Smooth muscle cell (in vitro differentiated cells): Measurements from ENCODE around the gene PPRC1. TPM values are rescaled to one million over a fixed set of nuclear protein-coding genes. Genes with fewer than 3 reads are reported as not detected.
A peak's percentile ranks its signal among the peaks of the same experiment; 100 is the strongest.

ENCODE experiments used
- DNase-seq: peaks from one replicate; lab custom pipeline; 2025; ENCODE audit not compliant: unreplicated experiment; lab: John Stamatoyannopoulos, UW
- H2AFZ ChIP-seq: fragments of 200-600 bp; sonication (generic); 2 replicates; pipeline ENCODE4 v1.6.0; 2016; ENCODE audit warnings: antibody characterized with exemption, low read depth, mild to moderate bottlenecking
- H3F3A ChIP-seq: fragments of 200-600 bp; sonication (generic); 2 replicates; pipeline ENCODE4 v1.6.0; 2017; ENCODE audit warnings: antibody characterized with exemption, low read depth
- H3K27ac ChIP-seq: fragments of 200-600 bp; sonication (generic); 2 replicates; pipeline ENCODE4 v1.5.1; 2016; ENCODE audit warnings: low read depth, mild to moderate bottlenecking
- H3K27me3 ChIP-seq: fragments of 200-600 bp; sonication (generic); 2 replicates; pipeline ENCODE4 v1.6.1; 2016; ENCODE audit warnings: low read depth, mild to moderate bottlenecking
- H3K36me3 ChIP-seq: fragments of 200-600 bp; sonication (generic); 2 replicates; pipeline ENCODE4 v1.5.1; 2016; ENCODE audit warnings: low read depth
- H3K4me1 ChIP-seq: fragments of 200-600 bp; sonication (generic); 2 replicates; pipeline ENCODE4 v1.5.1; 2016; ENCODE audit warnings: low read depth
- H3K4me2 ChIP-seq: fragments of 200-600 bp; sonication (generic); 2 replicates; pipeline ENCODE4 v1.6.0; 2016; ENCODE audit warnings: mild to moderate bottlenecking
- H3K4me3 ChIP-seq: fragments of 200-600 bp; sonication (generic); 2 replicates; pipeline ENCODE4 v1.5.1; 2016; ENCODE audit warnings: mild to moderate bottlenecking
- H3K79me2 ChIP-seq: fragments of 200-600 bp; sonication (generic); 2 replicates; pipeline ENCODE4 v1.6.0; 2016; ENCODE audit warnings: low read depth, mild to moderate bottlenecking
- H3K9ac ChIP-seq: fragments of 200-600 bp; sonication (generic); 2 replicates; pipeline ENCODE4 v1.6.0; 2016; ENCODE audit warnings: low read depth
- H3K9me3 ChIP-seq: fragments of 200-600 bp; sonication (generic); replicated peaks from 2 replicates; pipeline ENCODE4 v1.5.1; 2016; ENCODE audit warnings: low read depth
- H4K20me1 ChIP-seq: fragments of 200-600 bp; sonication (generic); 2 replicates; pipeline ENCODE4 v1.6.0; 2016; ENCODE audit warnings: low read depth
- CTCF ChIP-seq: fragments of 200-600 bp; sonication (generic); IDR thresholded peaks from 2 replicates; pipeline ENCODE4 v1.5.1; 2017; ENCODE audit warnings: borderline replicate concordance, mild to moderate bottlenecking, antibody characterized with exemption; ENCODE audit not compliant: insufficient read depth, poor library complexity, severe bottlenecking
- WGBS: methylation state at CpG from one replicate; pipeline ENCODE4 v1.1.7; 2016; ENCODE audit warnings: low lambda C conversion rate; 5-methylcytosine and 5-hydroxymethylcytosine counted together
- polyA plus RNA-seq: library from polyadenylated mRNA; unstranded; fragments of >200 nt; fragmentation: Nextera tagmentation; extraction: Ambion mirVana; gene quantifications from 2 replicates; pipeline ENCODE4 v1.2.1, GENCODE V29; 2016
- total RNA-seq: library from RNA; depleted of rRNA; stranded (reverse); fragments of >200 nt; gene quantifications from 2 replicates; pipeline ENCODE4 v1.2.3, GENCODE V29; 2014

The PPRC1 gene
- total and polyA plus RNA-seq, 2 experiments from 2014 or later, result 36.0 to 38.1 TPM

- Histone ChIP-seq H3K9me3 (no peaks in the 10 kb centered on the region), H3K27me3 (no peaks in the 10 kb centered on the region), H3K4me1 (peaks cover 55% of the 10 kb centered on the region), H3K4me2 (peak overlapping the region; percentile 85), H3K36me3 (no peaks in the 10 kb centered on the region), H3K79me2 (peaks cover 45% of the 10 kb centered on the region), H3K27ac (peak overlapping the region; percentile 91), H3F3A (peaks cover 31% of the 10 kb centered on the region), H3K4me3 (peak overlapping the region; percentile 74), H3K9ac (peak overlapping the region; percentile 92), H2AFZ (no peak overlapping the region), H4K20me1 (peaks cover 28% of the 10 kb centered on the region)
- no peak for TF ChIP-seq CTCF
- peak; percentile 31 for DNase-seq
- under 1% methylated on average over 14 of the region's 22 CpGs for WGBS
Observed at GRCh38 chr10:102119417-102120141, 13.3 kb upstream of the PPRC1 start.

- peak within 1 kb of the TSS; percentile 74 for H3K4me3 ChIP-seq
- H3K9ac ChIP-seq, result peak within 1 kb of the TSS; percentile 92
- peak within 1 kb of the TSS; percentile 91 for H3K27ac ChIP-seq
- peaks cover 24% of the 10 kb centered on the region for H4K20me1 ChIP-seq
- no peaks in the 10 kb centered on the region for H3K9me3 ChIP-seq
- H2AFZ ChIP-seq, result peak within 1 kb of the TSS; percentile 76
- no peak for TF ChIP-seq CTCF
- no peaks in the 10 kb centered on the region for H3K36me3 ChIP-seq
- peak; percentile 64 for DNase-seq
- peak within 1 kb of the TSS; percentile 85 for H3K4me2 ChIP-seq
- H3K27me3 ChIP-seq, result no peaks in the 10 kb centered on the region
- under 1% methylated on average over 83 of the region's 104 CpGs for WGBS
- H3K4me1 ChIP-seq, result peaks cover 51% of the 10 kb centered on the region
- H3F3A ChIP-seq, result peaks cover 31% of the 10 kb centered on the region
- peaks cover 37% of the 10 kb centered on the region for H3K79me2 ChIP-seq
Observed at GRCh38 chr10:102120142-102120990, 12.5 kb upstream of the PPRC1 start, which contains the start of gene LDB1. Gene LDB1, minus strand, starts transcription at chr10:102120368. Its CDS starts 258 bp downstream, at chr10:102120110.

GRCh38 chr10:102120991-102121738 is 11.7 kb upstream of the PPRC1 start:
- Histone ChIP-seq H3K9ac (peak overlapping the region; percentile 92), H3K27me3 (no peaks in the 10 kb centered on the region), H2AFZ (peak overlapping the region; percentile 76), H3K79me2 (peaks cover 29% of the 10 kb centered on the region), H3F3A (peaks cover 28% of the 10 kb centered on the region), H3K27ac (peak overlapping the region; percentile 91), H4K20me1 (peaks cover 16% of the 10 kb centered on the region), H3K4me1 (peaks cover 43% of the 10 kb centered on the region), H3K9me3 (no peaks in the 10 kb centered on the region), H3K36me3 (no peaks in the 10 kb centered on the region), H3K4me3 (peak overlapping the region; percentile 74), H3K4me2 (peak overlapping the region; percentile 85)
- no peak for TF ChIP-seq CTCF
- peak; percentile 52 for DNase-seq
- under 1% methylated on average over 14 of the region's 15 CpGs for WGBS
